ENCODE data around the gene AHDC1. TPM values are rescaled to one million over a fixed set of nuclear protein-coding genes. Genes with fewer than 3 reads are reported as not detected.

The AHDC1 gene
- polyA plus RNA-seq, 3 donors, result 0.16 to 3.3 (median 0.30) TPM

GRCh38 chr1:27602462-27603308 is 1.3 kb downstream of the AHDC1 start:
- Histone ChIP-seq H2AFZ (ENCODE audit: insufficient read depth, low read depth, low read length, poor library complexity, severe bottlenecking) (peak overlapping the region; percentile 83), H3K79me2 (ENCODE audit: insufficient read depth, low read length) (peaks cover 19% of the 10 kb centered on the region), H3K27ac (ENCODE audit: low read depth in 1 of 2, low read length in 2 of 2) (no peak overlapping the region), H3K36me3 (replicated peaks in 1 of 2; ENCODE audit: control insufficient read depth in 1 of 2, insufficient read depth in 2 of 2, low read length in 2 of 2) (no peaks in the 10 kb centered on the region), H4K20me1 (ENCODE audit: insufficient read depth, low read length) (peaks cover 50% of the 10 kb centered on the region), H3K9ac (ENCODE audit: insufficient read depth, low read length, poor library complexity, severe bottlenecking) (peak overlapping the region; percentile 65), H3K4me3 (replicated peaks in 1 of 3; ENCODE audit: low read depth in 2 of 3, low read length in 3 of 3) (peak overlapping the region; percentile 42 to 89 (median 66)), H3K27me3 (ENCODE audit: control insufficient read depth in 2 of 2, insufficient read depth in 2 of 2, low read length in 2 of 2) (peaks cover 0 to 4% of the 10 kb centered on the region in 2 donors), H3K4me2 (replicated peaks; ENCODE audit: extremely low read depth, low read length, poor library complexity, severe bottlenecking) (peak overlapping the region; percentile 90), H3K4me1 (ENCODE audit: control insufficient read depth in 1 of 2, insufficient read depth in 2 of 2, low read length in 2 of 2) (peaks cover 29 to 51% of the 10 kb centered on the region in 2 donors), H3K9me3 (replicated peaks in 1 of 2; ENCODE audit: control insufficient read depth in 1 of 2, insufficient read depth in 1 of 2, low read length in 2 of 2) (no peaks in the 10 kb centered on the region)
- Mint-ChIP-seq H3K9me3 (no peaks in the 10 kb centered on the region), H3K4me3 (peak overlapping the region; percentile 82 to 98), H3K36me3 (peaks cover 1% of the 10 kb centered on the region in 2 donors), H3K4me1 (peaks cover 54% of the 10 kb centered on the region), H3K27ac (peak overlapping the region in 1 of 7 donors; percentile 15), H3K27me3 (ENCODE audit: low read depth in 3 of 3) (peaks cover 8 to 26% (median 8%) of the 10 kb centered on the region in 3 donors)
- intact Hi-C loops (cut with micrococcal nuclease), result loop anchor here (2.0 to 10.0 kb wide), 5 partner anchors 46 to 298 kb away; partner anchors contain the start of gene WASF2 (in 1 of the 2)
- under 1% methylated on average over 18 of the region's 54 CpGs for whole genome bisulfite sequencing (ENCODE audit: insufficient coverage)
- no peak for DNase-seq
- TF ChIP-seq, protein P1, sequence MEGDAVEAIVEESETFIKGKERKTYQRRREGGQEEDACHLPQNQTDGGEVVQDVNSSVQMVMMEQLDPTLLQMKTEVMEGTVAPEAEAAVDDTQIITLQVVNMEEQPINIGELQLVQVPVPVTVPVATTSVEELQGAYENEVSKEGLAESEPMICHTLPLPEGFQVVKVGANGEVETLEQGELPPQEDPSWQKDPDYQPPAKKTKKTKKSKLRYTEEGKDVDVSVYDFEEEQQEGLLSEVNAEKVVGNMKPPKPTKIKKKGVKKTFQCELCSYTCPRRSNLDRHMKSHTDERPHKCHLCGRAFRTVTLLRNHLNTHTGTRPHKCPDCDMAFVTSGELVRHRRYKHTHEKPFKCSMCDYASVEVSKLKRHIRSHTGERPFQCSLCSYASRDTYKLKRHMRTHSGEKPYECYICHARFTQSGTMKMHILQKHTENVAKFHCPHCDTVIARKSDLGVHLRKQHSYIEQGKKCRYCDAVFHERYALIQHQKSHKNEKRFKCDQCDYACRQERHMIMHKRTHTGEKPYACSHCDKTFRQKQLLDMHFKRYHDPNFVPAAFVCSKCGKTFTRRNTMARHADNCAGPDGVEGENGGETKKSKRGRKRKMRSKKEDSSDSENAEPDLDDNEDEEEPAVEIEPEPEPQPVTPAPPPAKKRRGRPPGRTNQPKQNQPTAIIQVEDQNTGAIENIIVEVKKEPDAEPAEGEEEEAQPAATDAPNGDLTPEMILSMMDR (IDR thresholded peaks at IDR 0.05), result no peak

- H3K27me3 Mint-ChIP-seq (ENCODE audit: low read depth in 3 of 3), result peaks cover 8 to 26% (median 9%) of the 10 kb centered on the region in 3 donors
- H3K27ac ChIP-seq (ENCODE audit: low read depth in 1 of 2, low read length in 2 of 2), result no peak overlapping the region
- DNase-seq, result peak in 1 of 3 donors; percentile 35
- H3K4me2 ChIP-seq (replicated peaks; ENCODE audit: extremely low read depth, low read length, poor library complexity, severe bottlenecking), result peak overlapping the region; percentile 90
- H3K27ac Mint-ChIP-seq, result peak overlapping the region in 2 of 7 donors; percentile 43 to 62
- intact Hi-C loops (cut with micrococcal nuclease), result loop anchor here (2.0 to 10.0 kb wide), 5 partner anchors 45 to 297 kb away; partner anchors contain the start of gene WASF2 (in 1 of the 2)
- H3K4me1 ChIP-seq (ENCODE audit: control insufficient read depth in 1 of 2, insufficient read depth in 2 of 2, low read length in 2 of 2), result peaks cover 29 to 51% of the 10 kb centered on the region in 2 donors
- H3K79me2 ChIP-seq (ENCODE audit: insufficient read depth, low read length), result peaks cover 19% of the 10 kb centered on the region
- peak overlapping the region; percentile 72 to 82 for H3K4me3 Mint-ChIP-seq
- H4K20me1 ChIP-seq (ENCODE audit: insufficient read depth, low read length), result peaks cover 58% of the 10 kb centered on the region
- no peak overlapping the region for H3K9ac ChIP-seq (ENCODE audit: insufficient read depth, low read length, poor library complexity, severe bottlenecking)
- TF ChIP-seq, protein P1 (IDR thresholded peaks at IDR 0.05), result no peak
- WGBS (ENCODE audit: insufficient coverage), result 3% methylated on average over 17 of the region's 23 CpGs
- peaks cover 0 to 4% of the 10 kb centered on the region in 2 donors for H3K27me3 ChIP-seq (ENCODE audit: control insufficient read depth in 2 of 2, insufficient read depth in 2 of 2, low read length in 2 of 2)
- no peaks in the 10 kb centered on the region for H3K9me3 Mint-ChIP-seq
- H3K9me3 ChIP-seq (replicated peaks in 1 of 2; ENCODE audit: control insufficient read depth in 1 of 2, insufficient read depth in 1 of 2, low read length in 2 of 2), result no peaks in the 10 kb centered on the region
- peaks cover 56% of the 10 kb centered on the region for H3K4me1 Mint-ChIP-seq
- H2AFZ ChIP-seq (ENCODE audit: insufficient read depth, low read depth, low read length, poor library complexity, severe bottlenecking), result peak overlapping the region; percentile 24
- H3K4me3 ChIP-seq (replicated peaks in 1 of 3; ENCODE audit: low read depth in 2 of 3, low read length in 3 of 3), result peak overlapping the region; percentile 4 to 89 (median 16)
- H3K36me3 Mint-ChIP-seq, result peaks cover 1 to 3% of the 10 kb centered on the region in 2 donors
- H3K36me3 ChIP-seq (replicated peaks in 1 of 2; ENCODE audit: control insufficient read depth in 1 of 2, insufficient read depth in 2 of 2, low read length in 2 of 2), result no peaks in the 10 kb centered on the region
These were observed 2.0 kb downstream of the AHDC1 start for GRCh38 chr1:27601771-27602461.

Measured in CD14-positive monocyte (primary cell).